Nephron (organoid): Measurements from ENCODE around the gene ZBTB25.
A peak's percentile ranks its signal among the peaks of the same experiment; 100 is the strongest.

ENCODE experiments used
- H3K27ac Mint-ChIP-seq, 3 experiments: 2 replicates each; pipeline ENCODE4 v1.8.0; 2020; ENCODE audit warnings: mixed read lengths in 3 of 3, mild to moderate bottlenecking in 2 of 3, moderate library complexity in 1 of 3
- H3K27me3 Mint-ChIP-seq: 2 replicates; pipeline ENCODE4 v1.8.0; 2021; ENCODE audit warnings: low read depth, mild to moderate bottlenecking, moderate library complexity, mixed read lengths
- H3K36me3 Mint-ChIP-seq: 2 replicates; pipeline ENCODE4 v1.8.0; 2020; ENCODE audit warnings: low read depth, mixed read lengths
- H3K4me1 Mint-ChIP-seq: 2 replicates; pipeline ENCODE4 v1.8.0; 2020; ENCODE audit warnings: mixed read lengths
- H3K4me3 Mint-ChIP-seq, 3 experiments: 2 replicates each; pipeline ENCODE4 v1.8.0; 2020; ENCODE audit warnings: mild to moderate bottlenecking in 3 of 3, mixed read lengths in 3 of 3, moderate library complexity in 2 of 3
- H3K9me3 Mint-ChIP-seq: 2 replicates; pipeline ENCODE4 v1.8.0; 2020; ENCODE audit warnings: mixed read lengths
- CTCF ChIP-seq, 3 experiments: fragments of 200-600 bp; sonication (generic); IDR thresholded peaks; one replicate each; pipeline ENCODE4 v1.5.0; 2021; ENCODE audit warnings: antibody characterized with exemption in 3 of 3; ENCODE audit not compliant: unreplicated experiment in 3 of 3

Gene ZBTB25

GRCh38 chr14:64476438-64476837, 27.2 kb downstream of the ZBTB25 start:
- H3K4me1 Mint-ChIP-seq = no peaks in the 10 kb centered on the region
- no peaks in the 10 kb centered on the region for H3K36me3 Mint-ChIP-seq
- H3K9me3 Mint-ChIP-seq = no peaks in the 10 kb centered on the region
- no peak overlapping the region for H3K27ac Mint-ChIP-seq
- H3K4me3 Mint-ChIP-seq = no peak overlapping the region
- no peaks in the 10 kb centered on the region for H3K27me3 Mint-ChIP-seq
- no peak for TF ChIP-seq CTCF (IDR thresholded peaks at IDR 0.05; ENCODE audit: unreplicated experiment in 3 of 3)

GRCh38 chr14:64475585-64476273, 27.9 kb downstream of the ZBTB25 start:
- no peaks in the 10 kb centered on the region for H3K36me3 Mint-ChIP-seq
- no peak for TF ChIP-seq CTCF (IDR thresholded peaks at IDR 0.05; ENCODE audit: unreplicated experiment in 3 of 3)
- H3K27me3 Mint-ChIP-seq = no peaks in the 10 kb centered on the region
- no peaks in the 10 kb centered on the region for H3K4me1 Mint-ChIP-seq
- H3K9me3 Mint-ChIP-seq = no peaks in the 10 kb centered on the region
- peak overlapping the region; percentile 31 to 73 (median 54) for H3K27ac Mint-ChIP-seq
- H3K4me3 Mint-ChIP-seq = no peak overlapping the region

GRCh38 chr14:64474698-64475097, 28.9 kb downstream of the ZBTB25 start:
- Mint-ChIP-seq H3K27ac (no peak overlapping the region), H3K27me3 (no peaks in the 10 kb centered on the region), H3K4me3 (no peak overlapping the region), H3K36me3 (no peaks in the 10 kb centered on the region), H3K9me3 (no peaks in the 10 kb centered on the region), H3K4me1 (no peaks in the 10 kb centered on the region)
- TF ChIP-seq CTCF (IDR thresholded peaks at IDR 0.05; ENCODE audit: unreplicated experiment in 3 of 3) = no peak

- Mint-ChIP-seq H3K9me3 (no peaks in the 10 kb centered on the region), H3K36me3 (no peaks in the 10 kb centered on the region), H3K4me1 (no peaks in the 10 kb centered on the region), H3K27ac (no peak overlapping the region), H3K4me3 (no peak overlapping the region), H3K27me3 (no peaks in the 10 kb centered on the region)
- no peak for TF ChIP-seq CTCF (IDR thresholded peaks at IDR 0.05; ENCODE audit: unreplicated experiment in 3 of 3)
These were observed 29.6 kb downstream of the ZBTB25 start for GRCh38 chr14:64474041-64474440.

- no peaks in the 10 kb centered on the region for H3K9me3 Mint-ChIP-seq
- no peaks in the 10 kb centered on the region for H3K36me3 Mint-ChIP-seq
- H3K4me3 Mint-ChIP-seq = no peak overlapping the region
- no peak overlapping the region for H3K27ac Mint-ChIP-seq
- TF ChIP-seq CTCF (IDR thresholded peaks at IDR 0.05; ENCODE audit: unreplicated experiment in 3 of 3) = no peak
- H3K27me3 Mint-ChIP-seq = peaks cover 6% of the 10 kb centered on the region
- H3K4me1 Mint-ChIP-seq = peaks cover 6% of the 10 kb centered on the region
These were observed 35.2 kb downstream of the ZBTB25 start for GRCh38 chr14:64468451-64468850.

- Mint-ChIP-seq H3K27ac (no peak overlapping the region), H3K36me3 (no peaks in the 10 kb centered on the region), H3K4me3 (peak overlapping the region in 1 of 3 experiments; percentile 32), H3K4me1 (peaks cover 6% of the 10 kb centered on the region), H3K27me3 (peaks cover 9% of the 10 kb centered on the region), H3K9me3 (no peaks in the 10 kb centered on the region)
- no peak for TF ChIP-seq CTCF (IDR thresholded peaks at IDR 0.05; ENCODE audit: unreplicated experiment in 3 of 3)
These were observed 36.1 kb downstream of the ZBTB25 start for GRCh38 chr14:64467566-64467965.
